Measurements from ENCODE around the gene KRTAP10-1. TPM values are rescaled to one million over a fixed set of nuclear protein-coding genes. Genes with fewer than 3 reads are reported as not detected.

Gene KRTAP10-1
- total RNA-seq, 1 experiment from 2014 or later: not detected

GRCh38 chr21:44508711-44509445, 31.1 kb downstream of the KRTAP10-1 start:
- intact Hi-C loops (cut with micrococcal nuclease; ENCODE audit: unreplicated experiment) (no loop called here), in situ Hi-C loops (cut with HindIII; ENCODE audit: low pct_unique_long_range_greater_than_20kb, low sequenced_read_pairs) (no loop called here)
- Histone ChIP-seq H3K4me3 (ENCODE audit: low read depth in 2 of 2, low read length in 2 of 2) (no peak overlapping the region), H3K27ac (ENCODE audit: low read length) (no peak overlapping the region), H3K27me3 (ENCODE audit: control insufficient read depth, insufficient read depth, low read length) (no peaks in the 10 kb centered on the region), H3K36me3 (ENCODE audit: control insufficient read depth, insufficient read depth, low read length) (no peaks in the 10 kb centered on the region), H3K9me3 (ENCODE audit: control insufficient read depth, insufficient read depth, low read depth, low read length) (no peaks in the 10 kb centered on the region), H3K4me1 (ENCODE audit: control insufficient read depth, insufficient read depth, low read length) (no peaks in the 10 kb centered on the region)
- ATAC-seq (no peak), DNase-seq (ENCODE audit: low read depth, low spot score) (no peak)
- POLR2A ChIA-PET: no interaction called here
- CTCF ChIA-PET: interaction anchor here (0.6 to 0.9 kb wide), 3 partner anchors 90 to 318 kb away, joined by 3 to 15 read pairs (median 5); no protein-coding TSS in a partner anchor
- TF ChIP-seq SIN3A (IDR thresholded peaks at IDR 0.05; ENCODE audit: borderline replicate concordance, insufficient read depth, low read depth, low read length) (no peak), CTCF (IDR thresholded peaks at IDR 0.05) (no peak), TCF7L2 (IDR thresholded peaks at IDR 0.05; ENCODE audit: low read depth, low read length) (no peak), POLR2AphosphoS5 (IDR thresholded peaks at IDR 0.05; ENCODE audit: low read depth, low read length) (no peak), REST (IDR thresholded peaks at IDR 0.05; ENCODE audit: insufficient read depth in 1 of 2, low read depth in 2 of 2, low read length in 1 of 2) (no peak)
- BruUV-seq (replicated peaks): no TSS peak

- Histone ChIP-seq H3K4me1 (ENCODE audit: control insufficient read depth, insufficient read depth, low read length) (no peaks in the 10 kb centered on the region), H3K9me3 (ENCODE audit: control insufficient read depth, insufficient read depth, low read depth, low read length) (no peaks in the 10 kb centered on the region), H3K36me3 (ENCODE audit: control insufficient read depth, insufficient read depth, low read length) (no peaks in the 10 kb centered on the region), H3K27ac (ENCODE audit: low read length) (no peak overlapping the region), H3K27me3 (ENCODE audit: control insufficient read depth, insufficient read depth, low read length) (no peaks in the 10 kb centered on the region), H3K4me3 (ENCODE audit: low read depth in 2 of 2, low read length in 2 of 2) (no peak overlapping the region)
- DNase-seq (ENCODE audit: low read depth, low spot score): no peak
- ATAC-seq: no peak
- ChIA-PET POLR2A (no interaction called here), CTCF (interaction anchor here (0.6 kb wide), 1 partner anchor 90 kb away, joined by 5 read pairs; no protein-coding TSS in a partner anchor)
- no peak for TF ChIP-seq REST (IDR thresholded peaks at IDR 0.05; ENCODE audit: insufficient read depth in 1 of 2, low read depth in 2 of 2, low read length in 1 of 2)
- no peak for TF ChIP-seq POLR2AphosphoS5 (IDR thresholded peaks at IDR 0.05; ENCODE audit: low read depth, low read length)
- TF ChIP-seq SIN3A (IDR thresholded peaks at IDR 0.05; ENCODE audit: borderline replicate concordance, insufficient read depth, low read depth, low read length): no peak
- in situ Hi-C loops (cut with HindIII; ENCODE audit: low pct_unique_long_range_greater_than_20kb, low sequenced_read_pairs) (no loop called here), intact Hi-C loops (cut with micrococcal nuclease; ENCODE audit: unreplicated experiment) (no loop called here)
- BruUV-seq (replicated peaks): no TSS peak
Measured at GRCh38 chr21:44508426-44508710, 31.6 kb downstream of the KRTAP10-1 start.
